Loucy (cell line): ENCODE measurements around the gene SPATA2L.

Experiments used
- CTCF ChIP-seq: fragments of 200-600 bp; sonication (generic); conservative IDR thresholded peaks from 2 replicates; pipeline ENCODE4 v1.5.1; 2014; ENCODE audit warnings: mild to moderate bottlenecking, antibody characterized with exemption, low read length
- EZH2phosphoT487 ChIP-seq: fragments of 200-600 bp; IDR thresholded peaks from 2 replicates; pipeline ENCODE4 v1.6.1; 2018; ENCODE audit warnings: antibody characterized with exemption, mild to moderate bottlenecking, moderate library complexity, borderline replicate concordance

GRCh38 chr16:89685916-89686315 lies 15.6 kb downstream of the SPATA2L start:
- TF ChIP-seq CTCF = no peak
- TF ChIP-seq EZH2phosphoT487 = no peak
